ENCODE data around the gene CMBL.
"Not testable (repeated sequence)": the region's sequence is repeated elsewhere in the genome, so short reads cannot be mapped to it uniquely, and the experiment has no call there.

Gene CMBL

DNA sequence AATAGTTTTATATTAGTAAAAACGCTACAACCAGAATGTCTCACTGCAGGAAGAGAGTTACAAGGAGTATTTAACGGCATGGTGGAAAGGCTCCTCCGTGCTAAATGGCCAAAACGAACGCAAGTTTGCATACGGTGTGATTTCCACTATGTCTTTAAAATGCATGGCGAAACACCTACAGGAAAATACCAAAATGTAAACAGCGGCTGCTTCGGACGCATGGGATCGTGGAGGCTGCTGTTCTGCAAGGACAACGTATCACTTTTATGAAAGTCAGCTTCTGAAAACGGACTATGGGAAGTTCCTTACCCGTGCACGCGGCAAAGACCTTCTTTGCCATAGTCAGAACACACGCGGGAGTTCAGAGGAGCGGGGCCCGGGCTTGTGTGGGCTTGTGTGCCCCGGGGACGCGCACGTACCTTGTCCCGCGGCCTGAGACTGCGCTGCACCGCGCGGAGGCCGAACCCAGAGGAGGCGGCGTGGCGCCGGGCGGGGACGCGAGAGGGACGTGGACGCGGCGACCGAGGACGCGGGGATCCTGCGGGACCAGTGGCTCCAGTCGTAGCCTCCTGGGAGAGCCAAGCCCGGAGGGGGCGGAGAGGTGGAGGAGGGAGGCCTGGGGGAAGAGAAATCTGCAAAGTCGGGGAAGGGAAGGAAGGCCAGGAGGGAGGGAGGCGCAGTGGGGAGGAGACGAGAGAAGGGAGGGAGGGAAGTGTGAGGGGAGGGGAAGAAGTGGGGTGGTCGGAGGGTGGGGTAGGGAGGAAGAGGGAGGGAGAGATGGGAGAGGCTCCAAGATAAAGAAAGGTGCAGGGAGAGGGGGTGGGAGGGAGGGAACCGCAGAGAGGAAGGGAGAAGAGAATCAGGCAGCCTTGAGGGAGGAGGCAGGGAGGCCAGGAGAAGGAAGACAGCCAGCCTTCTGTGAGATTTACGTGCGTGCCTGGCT lies at the start of gene CMBL:
CMBL (minus strand) TSS at position 697 of the 943 bp plus-strand sequence. CDS start 17,140 bp downstream, outside the sequence.
- no peak for DNase-seq (ENCODE audit: low read depth, low spot score)

DNA sequence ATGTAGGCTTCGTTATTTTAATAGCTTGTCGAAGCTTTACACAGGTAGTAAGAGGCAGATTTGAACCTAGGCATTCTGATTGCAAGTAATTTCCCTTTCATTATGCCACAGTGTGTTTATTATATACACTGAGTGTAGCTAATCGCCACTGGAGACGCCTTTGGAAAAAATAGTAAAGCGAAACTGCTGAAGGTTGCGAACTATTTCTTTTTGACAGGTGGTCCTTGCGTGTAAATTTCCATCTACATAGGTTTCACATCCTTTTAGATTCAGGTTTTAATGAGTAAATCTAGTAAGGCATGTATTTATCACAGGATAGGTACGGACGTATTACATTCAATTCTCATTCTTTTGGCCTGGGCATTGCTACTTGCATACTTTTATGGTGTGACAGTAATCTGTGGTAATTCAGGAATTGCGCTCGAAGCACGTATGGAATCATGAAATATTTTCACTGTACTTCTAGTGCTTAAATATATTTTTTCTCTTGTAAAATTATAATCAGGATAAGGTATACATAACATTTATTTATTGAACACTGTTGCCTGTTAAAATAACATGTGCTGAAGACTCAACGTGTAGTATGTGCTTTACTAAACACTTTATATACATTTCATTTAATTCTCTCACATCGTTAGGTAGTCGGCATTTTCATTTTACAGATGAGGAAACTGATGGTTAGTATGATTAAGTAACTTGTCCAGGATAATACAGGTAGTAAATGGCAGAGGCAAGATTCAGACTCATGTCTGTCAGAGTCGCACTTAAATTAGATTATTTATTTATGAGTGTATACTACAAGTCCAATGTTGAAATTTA lies 47.6 kb upstream of the CMBL start:
- no peak for DNase-seq (ENCODE audit: low read depth, low spot score)

- DNase-seq (ENCODE audit: low read depth, low spot score), result no peak
These were observed 46.6 kb upstream of the CMBL start for GRCh38 chr5:10354048-10354872.

- DNase-seq (ENCODE audit: low read depth, low spot score), result peak; percentile 63
These were observed 45.7 kb upstream of the CMBL start, which contains the start of gene MARCHF6 for GRCh38 chr5:10353241-10354047. Gene MARCHF6, plus strand, starts transcription at chr5:10353695. Its CDS starts 204 bp downstream, at chr5:10353899.

DNA sequence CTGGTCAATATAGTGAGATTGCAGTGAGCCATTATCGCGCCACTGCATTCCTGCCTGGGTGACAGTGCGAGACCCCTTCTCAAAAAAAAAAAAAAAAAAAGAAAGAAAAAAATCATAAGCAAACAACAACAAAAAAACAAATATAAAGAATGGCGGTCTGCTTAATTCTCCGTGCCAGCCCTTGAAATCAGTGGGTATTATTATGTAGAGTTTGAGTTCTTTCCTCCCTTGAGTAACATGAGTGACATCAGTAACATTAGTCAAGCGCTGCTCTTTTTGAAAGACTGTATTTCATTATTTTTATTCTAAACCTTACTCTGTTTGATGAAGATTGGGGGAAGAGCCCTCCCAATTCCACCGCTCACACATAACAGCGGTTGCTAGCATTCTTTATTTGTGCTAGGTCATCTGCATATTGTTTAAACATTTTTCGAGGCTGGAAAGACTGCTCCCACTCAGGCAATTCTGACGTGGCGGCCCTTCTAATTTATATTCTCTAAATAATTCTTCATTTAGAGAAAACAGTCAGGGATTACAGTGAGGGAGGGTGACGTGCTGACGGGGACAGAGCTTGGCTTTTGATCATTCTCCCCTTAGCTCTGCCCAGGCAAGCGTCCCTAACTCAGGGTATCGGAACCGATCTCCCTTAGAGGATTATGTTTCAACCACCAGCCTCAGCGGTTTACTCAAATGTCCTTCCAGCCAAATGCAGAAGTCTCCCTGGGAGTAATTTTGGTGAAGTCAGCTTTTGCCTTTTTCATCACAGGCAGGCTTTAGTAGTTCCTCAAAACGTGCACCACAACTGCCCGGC lies 44.9 kb upstream of the CMBL start:
- no peak for DNase-seq (ENCODE audit: low read depth, low spot score)

DNA sequence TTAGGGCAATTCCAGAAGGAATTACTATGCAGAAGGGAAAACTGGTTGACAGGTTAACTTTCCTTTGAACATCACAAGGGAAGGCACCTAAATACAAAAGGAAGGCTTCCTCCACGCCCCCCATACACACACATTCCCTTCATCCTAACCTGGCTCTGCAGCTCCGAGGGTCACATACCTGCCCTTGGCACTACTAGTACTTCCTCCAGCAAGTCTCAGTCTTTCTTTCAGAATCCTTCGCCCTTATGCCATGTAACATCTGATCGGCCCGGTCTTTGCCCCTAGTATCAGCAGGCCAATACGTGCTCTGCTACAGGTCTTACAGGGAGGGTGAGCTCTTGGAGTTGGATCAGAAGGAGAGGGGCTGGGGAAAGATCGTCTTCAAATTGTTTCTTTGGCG lies 44.2 kb upstream of the CMBL start:
- no peak for DNase-seq (ENCODE audit: low read depth, low spot score)

DNA sequence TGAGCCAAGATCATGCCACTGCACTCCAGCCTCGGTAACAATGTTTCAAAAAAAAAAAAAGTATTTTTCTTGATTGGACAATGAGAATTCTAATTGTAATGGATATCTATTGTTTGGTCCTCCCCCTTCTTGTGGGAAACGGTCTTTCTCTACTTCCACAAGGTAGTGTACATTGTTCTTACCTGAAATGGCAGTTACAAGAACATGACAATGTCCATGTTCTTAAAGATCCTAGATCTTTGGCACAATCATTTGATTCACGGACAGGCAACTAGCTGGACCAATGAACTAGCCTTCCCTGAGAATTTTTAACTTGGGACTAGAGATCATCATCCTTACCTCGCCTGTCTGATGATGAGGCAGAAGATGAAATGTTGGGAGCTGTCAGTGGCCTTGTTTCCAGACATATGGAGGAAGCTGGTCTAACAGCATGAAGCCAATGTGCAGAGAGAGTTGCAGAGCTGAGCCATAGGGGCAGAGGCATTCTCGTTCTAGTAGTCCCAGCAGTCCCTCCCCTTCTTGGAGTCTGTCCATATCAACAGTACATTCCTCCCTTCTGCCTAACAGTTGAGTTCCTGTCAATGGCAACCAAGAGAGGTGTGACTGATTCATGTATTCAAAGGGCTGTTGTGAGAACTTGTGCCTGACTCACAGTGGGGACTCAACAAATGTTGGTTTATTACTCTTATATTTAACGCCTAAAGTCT lies 43.6 kb upstream of the CMBL start:
- no peak for DNase-seq (ENCODE audit: low read depth, low spot score)

DNA sequence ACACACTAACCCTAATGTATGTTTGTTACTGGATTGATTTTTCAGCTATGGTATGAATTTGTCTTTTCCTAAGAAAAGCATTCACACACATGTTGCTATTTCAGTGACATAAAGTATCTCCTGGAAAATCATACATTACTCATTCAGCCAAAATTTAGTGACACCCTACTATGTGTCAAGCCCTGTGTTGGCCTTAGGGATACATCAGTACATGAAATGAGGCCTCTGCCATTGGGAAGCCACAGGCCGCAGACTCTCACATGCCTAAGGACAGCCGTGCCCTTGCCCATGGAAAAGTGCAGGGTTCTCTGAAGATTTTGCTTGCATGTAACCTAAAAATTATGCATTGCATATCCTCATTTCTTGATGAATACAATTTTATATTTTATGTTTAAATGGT lies 40.6 kb upstream of the CMBL start:
- no peak for DNase-seq (ENCODE audit: low read depth, low spot score)

DNA sequence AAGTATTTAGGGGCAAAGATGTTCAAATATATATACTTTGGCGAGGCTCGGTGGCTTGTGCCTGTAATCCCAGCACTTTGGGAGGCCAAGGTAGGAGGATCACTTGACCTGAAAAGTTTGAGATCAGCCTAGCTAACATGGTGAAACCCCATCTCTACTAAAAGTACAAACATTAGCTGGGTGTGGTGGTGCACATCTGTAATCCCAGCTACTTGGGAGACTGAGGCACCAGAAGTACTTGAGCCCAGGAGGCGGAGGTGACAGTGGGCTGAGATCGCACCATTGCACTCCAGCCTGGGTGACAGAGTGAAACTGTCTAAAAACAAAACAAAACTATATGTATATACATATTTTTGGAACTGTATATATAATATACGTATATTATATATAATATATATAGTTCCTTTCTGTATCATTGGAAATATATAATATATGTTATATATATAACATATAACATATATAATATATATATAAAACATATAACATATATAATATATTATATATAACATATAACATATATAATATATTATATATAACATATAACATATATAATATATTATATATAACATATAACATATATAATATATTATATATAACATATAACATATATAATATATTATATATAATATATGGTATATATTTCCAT lies 36.9 kb upstream of the CMBL start:
- not testable (repeated sequence) for DNase-seq (ENCODE audit: low read depth, low spot score)

DNA sequence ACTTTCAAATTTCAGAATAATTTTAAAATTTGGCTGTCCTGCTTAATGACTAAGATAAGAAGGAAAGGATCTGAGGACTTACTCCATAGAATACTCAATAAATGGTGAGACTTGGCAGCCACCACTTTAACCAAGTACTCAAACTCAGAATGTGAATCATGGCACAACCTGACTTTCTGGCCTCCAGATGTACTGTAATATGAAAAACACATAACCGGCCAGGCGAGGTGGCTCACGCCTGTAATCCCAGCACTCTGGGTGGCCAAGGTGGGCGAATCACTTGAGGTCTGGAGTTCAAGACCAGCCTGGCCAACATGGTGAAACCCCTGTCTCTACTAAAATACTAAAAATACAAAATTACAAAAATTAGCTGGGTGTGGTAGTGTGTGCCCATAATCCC lies 35.8 kb upstream of the CMBL start:
- DNase-seq (ENCODE audit: low read depth, low spot score), result no peak

GRCh38 chr5:10339958-10340357 lies 32.3 kb upstream of the CMBL start:
- DNase-seq (ENCODE audit: low read depth, low spot score), result no peak

- no peak for DNase-seq (ENCODE audit: low read depth, low spot score)
These were observed 31.5 kb upstream of the CMBL start for GRCh38 chr5:10339058-10339811.

- DNase-seq (ENCODE audit: low read depth, low spot score), result no peak
These were observed 31.0 kb upstream of the CMBL start for GRCh38 chr5:10338686-10339057.

- no peak for DNase-seq (ENCODE audit: low read depth, low spot score)
These were observed 30.3 kb upstream of the CMBL start for GRCh38 chr5:10337986-10338385.

- DNase-seq (ENCODE audit: low read depth, low spot score), result no peak
These were observed 29.4 kb upstream of the CMBL start for GRCh38 chr5:10337107-10337506.

DNA sequence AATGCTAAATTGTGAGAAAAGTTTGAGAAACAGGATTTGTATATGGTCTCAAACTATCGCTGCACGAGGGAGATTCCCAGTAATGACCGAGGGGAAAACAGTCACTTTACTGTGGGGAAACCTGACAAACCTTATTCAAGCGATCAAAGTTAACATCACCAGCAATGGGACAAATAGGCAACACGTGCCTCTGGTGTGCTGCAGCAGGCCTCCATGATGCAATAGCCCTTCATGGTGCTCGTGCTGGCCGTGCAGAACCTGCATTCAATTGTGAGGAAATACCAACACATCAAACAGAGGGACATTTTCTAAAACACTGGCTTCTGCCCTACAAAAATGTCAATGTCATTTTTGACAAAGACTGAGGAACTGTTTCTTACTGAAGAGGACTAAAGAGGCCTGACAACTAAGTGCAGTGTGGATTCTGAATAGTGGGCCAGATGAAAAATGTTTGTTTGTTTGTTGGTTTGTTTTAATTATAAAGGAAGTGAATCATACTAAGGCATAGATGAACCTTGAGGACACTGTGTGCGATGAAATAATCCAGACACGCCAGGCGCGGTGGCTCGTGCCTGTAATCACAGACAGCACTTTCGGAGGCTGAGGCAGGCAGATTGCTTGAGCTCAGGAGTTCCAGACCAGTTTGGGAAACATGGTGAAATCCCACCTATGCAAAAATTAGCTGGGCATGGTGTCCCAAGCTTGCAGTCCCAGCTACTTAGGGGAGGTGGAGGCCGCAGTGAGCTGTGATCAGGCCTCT lies 28.2 kb upstream of the CMBL start:
- DNase-seq (ENCODE audit: low read depth, low spot score), result no peak

DNA sequence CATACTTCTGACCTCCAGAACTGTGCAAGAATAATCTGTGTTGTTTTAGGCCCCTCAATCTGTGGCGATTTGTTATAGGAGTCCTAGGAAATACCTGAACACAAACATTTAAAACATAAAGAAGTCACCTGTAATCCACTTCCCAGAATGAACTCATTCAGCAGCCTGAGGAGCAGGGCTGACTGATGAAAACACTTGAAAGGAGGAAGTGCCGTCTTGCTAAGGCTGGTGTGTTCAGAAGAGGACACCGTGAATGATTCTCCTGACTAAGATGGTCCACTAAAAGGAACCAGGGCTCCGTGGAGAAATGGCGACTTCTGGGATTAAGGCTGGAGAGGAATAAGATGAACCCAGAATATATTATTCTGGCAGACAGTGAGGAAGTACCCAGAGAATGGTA lies 27.1 kb upstream of the CMBL start:
- DNase-seq (ENCODE audit: low read depth, low spot score), result no peak
